IMR-90 (cell line): ENCODE results near the gene MRPL45. TPM values are rescaled to one million over a fixed set of nuclear protein-coding genes. Genes with fewer than 3 reads are reported as not detected.

Source experiments
- polyA plus RNA-seq, 3 experiments: library from polyadenylated mRNA; depleted of rRNA; stranded (reverse); fragments of >200 nt; gene quantifications; 2 replicates each; pipeline ENCODE4 v1.2.3, GENCODE V29; 2012; ENCODE audit warnings: low replicate concordance in 1 of 3
- total RNA-seq: library from RNA; depleted of rRNA; stranded (reverse); fragments of >200 nt; gene quantifications from 2 replicates; pipeline ENCODE4 v1.2.3, GENCODE V29; 2012; rRNA removed

Gene MRPL45
- total and polyA plus RNA-seq, 2 of the 4 experiments (the other 2 are of a cell fraction), result 39.6 to 46.8 TPM

Other genes with a start within 250 kb of the MRPL45 start
- gene TBC1D3C, start 228.5 kb upstream of the MRPL45 start, total RNA-seq, result not detected in 2 replicates
- 0.04 TPM in 1 of 2 replicates, not detected in the other for gene TBC1D3C, start 228.5 kb upstream of the MRPL45 start, polyA plus RNA-seq (2012; rRNA removed)
- not detected in 2 replicates for gene TBC1D3E, start 169.2 kb upstream of the MRPL45 start, total RNA-seq
- gene TBC1D3E, start 169.2 kb upstream of the MRPL45 start, polyA plus RNA-seq (2012; rRNA removed), result not detected in 2 replicates
- not detected in 2 replicates for gene TBC1D3, start 104.6 kb upstream of the MRPL45 start, total RNA-seq
- not detected in 2 replicates for gene TBC1D3, start 104.6 kb upstream of the MRPL45 start, polyA plus RNA-seq (2012; rRNA removed)
- gene GPR179, start 46.8 kb downstream of the MRPL45 start, total RNA-seq, result not detected in 2 replicates
- gene GPR179, start 46.8 kb downstream of the MRPL45 start, polyA plus RNA-seq (2012; rRNA removed), result not detected in 2 replicates
- gene SOCS7, start 54.7 kb downstream of the MRPL45 start, total RNA-seq, result 6.5 and 7.5 TPM in 2 replicates
- 6.8 and 9.2 TPM in 2 replicates for gene SOCS7, start 54.7 kb downstream of the MRPL45 start, polyA plus RNA-seq (2012; rRNA removed)
- 9.3 and 17.8 TPM in 2 replicates for gene ARHGAP23, start 131.3 kb downstream of the MRPL45 start, total RNA-seq
- 42.7 and 43.3 TPM in 2 replicates for gene ARHGAP23, start 131.3 kb downstream of the MRPL45 start, polyA plus RNA-seq (2012; rRNA removed)